CD4-positive, alpha-beta T cell treated with Interleukin-10 for 1 hour (primary cell): ENCODE data around the gene POLR1A.

Experiments used
- DNase-seq: peaks from one replicate; pipeline ENCODE4 v3.0.0-alpha.2; 2020

Gene POLR1A

GRCh38 chr2:86105252-86105968 lies at the start of gene POLR1A:
Gene POLR1A (minus strand): TSS chr2:86105886. CDS start chr2:86105776, 110 bp downstream.
- peak; percentile 88 for DNase-seq

- no peak for DNase-seq
Observed at GRCh38 chr2:86150502-86150901, 44.8 kb upstream of the POLR1A start.

- DNase-seq: no peak
Observed at GRCh38 chr2:86147793-86148192, 42.1 kb upstream of the POLR1A start.

GRCh38 chr2:86143926-86144685 lies 38.4 kb upstream of the POLR1A start:
- DNase-seq: no peak

- no peak for DNase-seq
Observed at GRCh38 chr2:86143307-86143706, 37.6 kb upstream of the POLR1A start.

- DNase-seq: no peak
Observed at GRCh38 chr2:86142436-86143257, 37.0 kb upstream of the POLR1A start.

GRCh38 chr2:86140969-86141392 lies 35.3 kb upstream of the POLR1A start:
- no peak for DNase-seq

- DNase-seq: peak; percentile 4
Observed at GRCh38 chr2:86139981-86140380, 34.3 kb upstream of the POLR1A start.

GRCh38 chr2:86138736-86139625 lies 33.3 kb upstream of the POLR1A start:
- no peak for DNase-seq

GRCh38 chr2:86136141-86136540 lies 30.5 kb upstream of the POLR1A start:
- no peak for DNase-seq

- DNase-seq: no peak
Observed at GRCh38 chr2:86135653-86136052, 30.0 kb upstream of the POLR1A start.

GRCh38 chr2:86134709-86135108 lies 29.0 kb upstream of the POLR1A start:
- DNase-seq: no peak

- DNase-seq: no peak
Observed at GRCh38 chr2:86124683-86125082, 19.0 kb upstream of the POLR1A start.

- no peak for DNase-seq
Observed at GRCh38 chr2:86123328-86123925, 17.7 kb upstream of the POLR1A start.

GRCh38 chr2:86118130-86118529 lies 12.4 kb upstream of the POLR1A start:
- DNase-seq: no peak

- DNase-seq: no peak
Observed at GRCh38 chr2:86107031-86107430, 1.3 kb upstream of the POLR1A start.

- peak; percentile 94 for DNase-seq
Observed at GRCh38 chr2:86105969-86106945, 571 bp upstream of the POLR1A start, which contains the start of gene PTCD3. Gene PTCD3 (plus strand): TSS chr2:86106235. CDS start chr2:86106248, 13 bp downstream.

GRCh38 chr2:86102157-86102556 lies 3.5 kb downstream of the POLR1A start:
- DNase-seq: no peak

- DNase-seq: no peak
Observed at GRCh38 chr2:86097913-86098312, 7.8 kb downstream of the POLR1A start.

- DNase-seq: no peak
Observed at GRCh38 chr2:86097114-86097896, 8.4 kb downstream of the POLR1A start.
